GM21717 (cell line): ENCODE results near the gene ERCC6.

Experiments used
- ATAC-seq: cut with Tn5 transposase; IDR thresholded peaks from one replicate; pipeline ENCODE4 v1.9.1; 2021; ENCODE audit warnings: mild to moderate bottlenecking, moderate library complexity; ENCODE audit not compliant: unreplicated experiment

Gene ERCC6

DNA sequence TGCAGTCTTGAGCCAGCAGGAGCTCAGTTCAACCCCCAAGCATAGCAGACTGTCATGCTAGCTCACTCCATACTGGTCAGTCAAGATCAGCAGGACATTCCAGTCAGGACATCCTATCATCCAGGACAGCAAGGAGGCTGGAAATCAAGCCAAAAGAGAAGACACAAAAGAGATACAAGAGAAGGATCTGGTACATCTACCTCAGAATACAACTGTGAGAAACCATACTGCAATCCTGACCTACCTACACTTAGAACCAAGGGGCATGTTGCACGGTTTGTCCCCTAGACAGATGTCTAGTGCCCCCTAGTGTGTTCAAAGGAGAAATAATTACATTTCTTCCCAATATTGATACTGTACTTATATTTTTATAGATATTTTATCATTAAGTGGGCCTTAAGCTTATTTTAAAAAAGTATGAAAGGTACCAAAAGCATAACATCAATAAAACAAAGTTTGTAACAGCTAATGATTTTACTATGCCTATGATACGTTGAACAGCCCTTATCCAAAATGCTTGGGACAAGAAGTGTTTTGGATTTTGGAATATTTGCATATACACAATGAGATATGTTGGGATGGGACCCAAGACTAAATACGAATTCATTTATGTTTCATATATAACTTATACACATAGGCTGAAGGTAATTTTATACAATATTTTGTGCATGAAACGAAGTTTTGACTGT is 26.7 kb downstream of the ERCC6 start:
- ATAC-seq: no peak

DNA sequence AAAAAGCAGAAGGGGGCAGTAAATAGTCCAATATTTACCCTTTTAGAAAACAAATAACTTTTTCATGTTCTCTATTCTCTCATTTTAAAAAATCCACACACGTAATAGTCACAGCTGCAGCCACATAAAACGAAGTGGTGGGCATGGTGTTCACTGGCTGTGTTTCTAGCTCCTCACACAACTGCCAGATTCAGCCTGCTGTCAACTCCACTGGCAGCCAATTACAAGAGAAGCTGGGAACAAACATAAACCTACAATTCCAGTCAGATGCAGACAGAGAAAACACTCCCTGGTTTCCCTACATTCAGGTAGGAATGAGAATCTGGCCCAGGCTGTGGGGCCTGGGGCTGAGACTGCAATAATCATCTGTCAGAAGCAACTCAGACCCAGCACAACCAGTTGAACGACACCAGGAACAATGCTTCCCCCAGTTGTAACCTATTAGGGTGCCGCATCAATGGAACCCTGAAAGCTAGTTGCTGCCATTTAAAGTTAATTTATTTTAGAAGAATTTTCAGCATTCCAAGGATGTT is 29.1 kb downstream of the ERCC6 start:
- ATAC-seq: no peak

DNA sequence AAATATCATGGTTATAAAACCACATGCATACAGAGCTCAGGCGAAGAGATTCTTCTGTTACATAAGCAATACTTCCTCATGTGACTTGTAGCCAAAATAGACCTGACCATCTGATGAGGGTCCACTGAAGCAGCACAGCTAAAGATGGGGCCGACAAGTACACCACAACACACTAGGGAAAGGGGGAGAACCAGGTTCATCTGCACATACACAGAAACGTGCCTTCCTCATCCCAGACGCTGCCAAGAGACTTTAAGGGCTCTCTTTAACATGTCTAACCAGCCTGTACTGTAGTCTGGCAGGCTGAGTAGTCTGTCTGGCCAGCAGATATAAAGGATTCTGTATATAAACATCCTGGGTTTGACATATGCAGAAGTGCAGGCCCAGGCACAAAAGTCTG is 30.3 kb downstream of the ERCC6 start:
- no peak for ATAC-seq

DNA sequence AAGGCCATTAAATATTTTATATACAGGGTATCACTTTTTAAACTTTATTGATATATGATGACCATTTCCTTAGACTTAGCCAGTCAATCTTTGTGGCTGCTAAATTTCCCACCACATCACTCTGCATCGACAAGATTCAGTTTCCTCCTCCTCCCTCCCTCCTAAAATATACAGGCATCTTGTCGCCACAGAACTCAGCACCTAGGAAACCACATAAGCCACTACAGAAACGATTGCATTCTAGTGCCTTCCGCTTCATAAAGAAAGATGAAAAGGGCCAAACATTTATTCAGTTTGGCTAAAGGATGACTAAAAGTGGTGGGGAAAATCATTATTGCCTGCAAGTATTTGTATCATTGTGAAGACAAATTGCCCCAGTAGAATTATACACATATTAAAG is 30.7 kb downstream of the ERCC6 start:
- ATAC-seq: no peak

DNA sequence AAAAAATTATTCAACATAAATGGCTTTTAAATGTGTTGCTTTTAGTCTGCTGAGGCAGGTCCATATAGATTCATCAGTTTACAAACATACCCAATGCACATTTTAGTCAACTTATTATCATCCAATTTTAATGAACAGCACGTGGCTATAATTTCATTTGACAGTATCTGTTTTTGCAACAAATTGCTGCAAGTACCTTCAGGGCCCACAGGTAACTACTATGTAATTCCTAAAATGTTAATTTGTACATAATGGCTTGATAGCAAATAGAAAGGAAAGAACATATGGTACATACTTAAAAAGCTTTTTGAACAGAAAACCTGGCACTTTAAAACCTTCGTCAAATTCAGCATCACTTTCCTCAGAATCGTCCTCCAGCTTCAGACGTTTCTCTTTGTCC is 33.3 kb downstream of the ERCC6 start:
- ATAC-seq: no peak

DNA sequence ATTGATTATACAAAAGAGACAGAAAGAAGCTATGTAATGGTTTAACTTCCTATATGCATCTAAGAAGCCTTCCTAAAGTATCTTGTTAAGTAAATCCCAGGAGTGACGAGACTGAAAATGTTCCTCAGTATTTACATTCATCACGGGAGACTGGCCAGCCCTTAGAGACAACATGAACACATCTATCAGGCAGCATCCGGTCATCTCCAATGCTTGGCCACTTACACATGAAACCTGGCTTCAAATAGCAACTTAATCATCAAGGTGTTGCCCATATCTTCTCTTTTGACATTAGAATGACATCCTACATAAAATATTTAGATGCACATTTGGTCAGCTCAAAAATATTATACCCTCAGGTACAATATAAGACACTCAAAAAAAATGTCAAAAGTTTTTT is 33.8 kb downstream of the ERCC6 start:
- no peak for ATAC-seq

DNA sequence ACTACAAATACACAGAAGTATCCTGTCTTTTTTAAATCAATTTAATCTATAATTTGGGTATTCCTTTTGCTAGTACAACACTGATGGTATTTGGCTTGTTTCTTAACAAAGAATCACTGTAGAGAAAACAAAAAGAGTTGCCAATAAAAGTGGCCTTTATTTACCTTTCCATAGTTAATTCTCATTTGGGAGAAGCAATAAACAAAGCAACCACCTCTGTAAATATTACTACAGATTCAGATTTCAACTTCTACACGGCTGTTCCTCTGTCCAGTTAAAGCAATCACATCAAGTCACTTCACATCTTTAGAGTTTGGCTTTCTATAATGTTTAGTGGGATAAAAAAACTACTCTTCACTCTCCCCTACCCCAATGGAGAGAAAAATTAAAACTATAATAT is 34.4 kb downstream of the ERCC6 start:
- no peak for ATAC-seq

DNA sequence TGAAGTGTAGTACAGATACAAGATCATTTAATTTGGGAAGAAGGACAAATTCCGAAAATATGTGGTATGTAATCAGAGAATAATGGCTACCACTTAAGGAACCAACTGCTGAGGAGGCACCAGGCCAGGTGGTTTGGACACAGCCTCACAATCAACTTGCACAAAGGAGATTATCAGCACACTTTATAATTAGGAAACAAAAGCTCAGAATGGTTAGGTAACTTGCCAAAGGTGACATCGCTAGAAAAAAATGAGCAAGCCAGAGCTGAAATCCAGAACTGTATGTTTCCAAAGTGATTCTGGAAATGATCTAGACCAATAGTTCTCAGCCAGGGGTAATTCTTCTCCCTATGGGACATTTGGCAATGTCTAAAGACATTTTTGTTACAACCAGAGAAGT is 36.6 kb downstream of the ERCC6 start:
- ATAC-seq: no peak

DNA sequence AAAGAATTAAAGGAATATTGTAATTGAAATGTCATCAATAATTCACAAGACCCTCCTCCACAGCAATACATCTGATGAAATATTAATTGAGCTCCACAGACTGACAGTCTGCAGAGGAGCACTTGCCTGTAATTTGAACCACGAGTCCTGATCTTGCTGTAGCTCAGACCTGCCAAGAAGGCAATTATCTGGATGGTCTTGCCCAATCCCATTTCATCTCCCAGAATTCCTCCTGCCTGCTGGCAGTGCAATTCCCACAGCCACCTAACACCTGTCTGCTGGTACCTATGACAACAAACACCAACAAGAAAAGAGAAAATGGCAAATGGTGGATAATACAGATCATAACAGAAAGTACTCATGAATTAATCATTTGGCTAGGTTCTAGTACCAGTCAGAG is 38.5 kb downstream of the ERCC6 start:
- ATAC-seq: no peak

DNA sequence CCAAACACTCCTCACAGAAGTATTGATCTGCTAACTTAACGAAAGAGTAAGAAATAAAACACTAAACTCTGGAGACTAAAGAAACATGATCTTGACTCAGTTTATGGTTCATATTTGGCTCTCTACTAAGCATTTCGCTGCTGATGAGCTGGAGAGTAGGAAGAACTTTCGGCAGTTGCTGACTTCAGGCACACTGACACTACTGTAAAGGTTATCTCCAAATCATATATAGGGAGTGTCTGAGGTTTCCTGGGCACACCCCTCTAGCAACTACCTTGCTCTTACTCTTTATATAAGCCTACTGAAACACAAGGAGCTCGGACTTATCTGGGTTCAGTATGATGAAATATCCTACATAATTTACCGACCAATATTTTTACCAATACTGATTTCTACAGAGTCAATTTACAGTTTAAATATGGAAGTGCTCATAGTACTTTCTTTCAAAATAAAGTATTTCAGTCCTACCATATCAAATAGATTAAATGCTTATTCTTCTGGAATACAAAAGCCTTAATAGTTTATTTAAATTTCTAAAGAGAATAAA is 39.5 kb downstream of the ERCC6 start:
- ATAC-seq: no peak

DNA sequence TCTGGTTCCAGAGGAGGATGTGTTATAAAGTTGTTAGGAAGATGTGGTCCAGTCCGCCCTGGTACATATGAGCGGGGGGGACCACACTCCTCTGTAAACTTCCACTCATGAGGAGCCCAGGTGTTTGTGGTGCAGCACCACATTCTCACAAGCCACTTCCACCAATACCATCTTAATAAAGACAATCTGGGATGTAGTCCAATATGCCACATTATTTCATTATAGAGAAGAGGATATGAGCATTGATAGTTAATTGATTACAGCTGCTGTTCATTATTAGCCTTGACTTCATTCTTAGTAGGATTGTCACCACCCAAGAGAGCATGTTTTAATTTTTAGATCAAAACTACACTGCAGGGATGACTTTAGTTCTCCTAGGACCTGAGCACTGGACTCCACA is 40.5 kb downstream of the ERCC6 start:
- no peak for ATAC-seq

DNA sequence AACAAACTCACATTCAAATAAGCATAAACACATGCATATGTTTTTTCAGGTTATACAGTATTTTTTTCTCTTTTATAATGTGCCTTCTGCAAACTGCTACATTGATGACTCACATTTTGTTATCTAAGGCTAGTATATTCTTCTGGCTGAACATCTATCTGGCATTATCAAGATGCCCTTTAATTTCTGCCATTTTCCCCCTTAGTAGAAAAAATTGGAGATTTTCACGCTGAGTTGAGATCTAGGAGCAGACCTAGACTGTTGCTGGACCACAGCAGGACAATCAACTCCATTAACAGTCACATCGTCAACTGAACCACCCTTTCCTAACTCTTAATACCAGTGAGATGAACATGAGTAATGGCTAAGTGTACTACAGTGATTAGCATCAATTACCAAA is 41.6 kb downstream of the ERCC6 start:
- ATAC-seq: no peak

DNA sequence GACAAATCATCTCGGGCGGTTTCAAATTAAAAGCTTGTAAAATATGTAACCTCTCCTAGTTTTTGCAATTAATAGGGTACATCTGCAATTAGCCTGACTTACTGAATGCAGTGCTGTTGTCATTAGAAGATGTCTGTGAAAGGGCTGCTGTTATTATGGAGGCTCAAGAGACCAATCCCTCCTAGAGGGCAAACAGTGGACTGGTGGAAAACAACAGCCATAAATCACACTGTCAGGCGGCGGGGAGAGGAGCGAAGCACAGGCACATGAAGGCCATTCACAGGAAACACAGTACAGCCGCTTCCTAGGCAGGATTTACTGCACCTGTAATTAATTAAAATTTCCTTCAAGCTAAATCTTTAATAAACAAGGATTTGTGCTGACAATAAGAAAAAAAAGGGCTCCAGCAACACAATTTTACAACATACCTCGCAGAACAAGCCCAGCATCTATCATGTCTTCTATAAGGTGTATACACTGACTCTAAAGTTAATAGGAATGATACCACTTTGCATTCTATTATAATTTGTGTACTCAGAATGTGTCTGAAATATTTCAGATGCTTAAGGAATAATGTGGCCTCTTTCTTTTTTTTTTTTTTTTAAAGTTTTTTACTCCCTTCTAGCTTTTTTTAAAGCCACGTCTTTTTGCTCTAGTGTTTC is 50.7 kb downstream of the ERCC6 start:
- no peak for ATAC-seq

DNA sequence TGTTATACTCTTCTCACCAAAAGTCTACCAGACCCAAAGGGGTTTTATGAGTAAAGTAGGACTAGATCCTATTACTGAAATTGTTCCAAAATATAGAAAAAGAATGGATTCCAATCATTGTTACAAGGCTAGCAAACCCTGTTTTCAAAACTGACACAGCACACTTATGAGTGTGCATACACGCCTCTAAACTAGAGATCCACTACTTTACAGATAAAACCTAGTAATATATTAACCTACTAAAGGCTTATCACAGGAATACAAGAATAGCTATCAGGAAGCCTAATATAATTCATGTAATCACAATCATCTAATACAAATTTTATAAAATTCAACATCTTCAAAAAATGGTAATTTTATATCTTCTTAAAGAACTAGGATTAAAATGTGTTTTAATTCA is 52.2 kb downstream of the ERCC6 start:
- ATAC-seq: no peak

DNA sequence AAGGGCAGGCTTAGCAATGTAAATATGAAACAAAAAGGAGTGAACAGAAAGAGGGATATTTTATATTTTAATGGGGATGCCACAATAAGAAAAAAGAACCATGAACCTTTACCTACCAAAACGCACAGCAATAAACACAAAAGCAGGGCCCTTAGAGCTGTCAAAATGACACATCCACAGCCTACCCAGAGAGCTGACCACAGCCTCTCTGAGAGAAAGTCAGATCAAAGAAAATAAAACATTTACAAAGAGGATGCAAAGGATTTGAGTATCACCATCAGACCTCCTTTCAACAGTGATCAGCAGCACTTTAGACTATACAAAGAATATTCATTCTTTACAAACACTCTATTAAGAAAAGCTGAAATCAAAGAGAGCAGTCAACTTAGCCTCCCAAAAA is 52.9 kb downstream of the ERCC6 start:
- no peak for ATAC-seq

DNA sequence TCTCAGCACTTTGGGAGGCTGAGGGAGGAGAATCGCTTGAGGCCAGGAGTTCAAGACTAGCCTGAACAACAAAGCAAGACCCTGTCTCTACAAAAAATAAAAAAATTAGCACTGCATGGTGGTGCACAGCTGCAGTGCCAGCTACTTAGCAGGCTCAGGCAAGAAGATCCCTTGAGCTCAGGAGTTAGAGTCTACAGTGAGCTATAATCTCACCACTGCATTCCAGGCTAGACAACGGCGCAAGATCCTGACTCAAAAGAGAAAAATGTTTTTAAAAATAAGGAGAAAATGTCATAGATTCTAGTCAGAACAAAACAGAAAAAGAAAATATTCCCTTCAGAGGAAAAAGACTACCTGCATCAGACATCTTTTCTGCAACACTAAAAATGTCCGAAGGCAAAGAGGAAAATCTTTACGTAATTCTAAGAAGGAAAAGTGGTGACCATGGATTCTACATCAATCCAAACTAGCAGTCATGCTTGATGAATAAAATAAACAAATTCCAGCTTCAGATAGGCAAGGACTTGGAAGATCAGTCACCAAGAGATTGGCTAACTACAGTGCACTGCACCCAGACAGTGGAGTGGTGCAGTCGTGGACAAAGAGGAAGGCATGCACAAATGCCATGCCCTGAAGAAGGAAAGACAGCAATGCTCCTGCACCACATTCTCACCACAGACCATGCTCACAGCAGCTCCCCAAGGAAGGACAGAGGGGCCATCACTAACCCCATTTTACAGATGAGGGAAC is 54.3 kb downstream of the ERCC6 start:
- ATAC-seq: no peak

DNA sequence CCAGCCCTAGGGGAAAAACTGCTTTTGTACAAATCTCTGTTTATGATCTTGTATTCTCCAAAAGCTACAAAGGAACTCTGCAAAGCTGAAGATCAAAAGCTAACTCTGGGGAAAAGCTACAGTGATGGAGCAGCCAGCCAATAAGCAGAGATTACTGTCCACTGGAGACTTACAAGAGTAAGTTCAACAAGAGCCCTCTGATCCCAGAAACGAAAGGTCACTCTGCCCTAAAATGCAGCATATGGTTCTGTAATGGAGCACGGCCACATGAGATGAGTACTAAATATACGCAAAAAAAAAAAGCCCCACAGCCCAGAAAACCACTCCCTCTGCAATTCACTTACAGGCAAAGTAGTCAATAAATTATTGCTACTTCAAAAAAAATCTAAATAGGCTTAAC is 60.1 kb downstream of the ERCC6 start:
- ATAC-seq: no peak

DNA sequence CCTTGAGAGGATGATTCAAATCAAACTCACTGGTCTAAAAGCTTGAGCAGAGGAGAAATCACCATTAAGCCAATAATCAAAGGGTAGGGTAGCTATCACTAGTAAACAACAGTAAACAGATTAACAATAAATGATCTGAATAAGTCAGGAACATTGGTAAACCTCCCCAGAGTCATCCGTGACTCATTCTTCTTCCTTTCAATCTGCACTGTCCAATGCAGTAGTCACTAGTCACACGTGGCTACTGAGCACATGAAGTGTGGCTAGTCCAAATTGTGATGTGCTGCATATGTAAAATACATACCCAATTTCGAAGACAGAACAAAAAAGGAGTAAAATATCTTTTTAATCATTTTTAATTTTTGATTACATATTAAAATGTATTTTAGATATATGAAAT is 64.0 kb downstream of the ERCC6 start:
- ATAC-seq: no peak

DNA sequence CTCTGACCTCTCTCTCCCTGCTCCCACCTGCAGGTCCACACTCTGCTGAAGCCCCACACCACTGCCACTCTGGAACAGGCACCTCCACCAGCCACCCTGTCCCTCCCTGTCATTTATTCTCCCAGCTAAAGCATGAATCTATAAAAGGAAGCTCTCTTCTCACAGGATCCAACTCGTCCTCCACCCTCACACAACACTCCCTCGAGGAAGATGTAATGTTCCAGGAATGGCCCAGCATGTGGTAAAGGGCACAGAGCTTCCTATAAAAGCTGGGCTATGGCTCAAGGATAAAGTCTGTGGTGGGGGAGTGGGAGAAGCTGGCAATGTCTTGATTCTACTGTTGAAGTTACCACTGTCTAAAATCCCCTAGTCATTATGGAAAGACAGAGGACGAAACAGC is 67.4 kb downstream of the ERCC6 start:
- ATAC-seq: no peak

DNA sequence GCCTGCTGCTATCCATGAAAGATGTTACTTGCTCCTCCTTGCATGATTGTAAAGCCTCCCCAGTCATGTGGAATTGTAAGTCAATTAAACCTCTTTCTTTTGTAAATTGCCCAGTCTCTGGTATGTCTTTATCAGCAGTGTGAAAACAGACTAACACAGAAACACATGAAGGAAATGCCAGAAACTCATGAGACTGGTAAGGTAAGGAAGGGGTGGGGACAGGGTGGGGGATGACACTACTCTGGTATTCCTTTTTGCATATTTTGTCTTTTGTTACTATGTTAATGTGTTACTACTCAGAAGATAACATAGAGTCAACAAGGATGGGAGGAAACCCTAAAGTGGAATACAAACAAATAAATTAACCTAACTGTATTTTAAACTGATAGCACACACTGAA is 73.2 kb downstream of the ERCC6 start:
- ATAC-seq: no peak
